ENCODE measurements around the gene TMEM43.

- TF ChIP-seq CTCF (IDR thresholded peaks at IDR 0.05; ENCODE audit: low read length) (no peak), EZH2 (IDR thresholded peaks at IDR 0.05; ENCODE audit: borderline replicate concordance, low read length) (no peak)
Observed at GRCh38 chr3:14132120-14132519, 7.3 kb downstream of the TMEM43 start.

Data from OCI-LY1 (cell line).